WTC11 (cell line): ENCODE results near the gene SUMF1. TPM values are rescaled to one million over a fixed set of nuclear protein-coding genes. Genes with fewer than 3 reads are reported as not detected.

Experiments
- ATAC-seq: fragments of 200-7000 bp; cut with Tn5 transposase; 2 replicates; pipeline ENCODE4 v1.10.0; 2021; ENCODE audit warnings: mild to moderate bottlenecking, moderate library complexity
- CTCF ChIA-PET: fragments of 300-600 bp; sonication (Branson Sonifier 250); formaldehyde crosslinking; loops from one replicate; lab custom pipeline; 2021; ENCODE audit warnings: antibody characterized with exemption; lab: Charles Lee
- POLR2A ChIA-PET: fragments of 350-600 bp; sonication (Branson Sonifier 250); formaldehyde crosslinking; loops from one replicate; lab custom pipeline; 2021; ENCODE audit warnings: antibody characterized with exemption; lab: Charles Lee
- DNase-seq: peaks from one replicate; pipeline ENCODE4 v3.0.0; 2021; ENCODE audit warnings: low spot score
- H3K27ac Mint-ChIP-seq: 2 replicates; pipeline ENCODE4 v1.8.0; 2021; ENCODE audit warnings: mixed read lengths
- H3K27me3 Mint-ChIP-seq: 2 replicates; pipeline ENCODE4 v1.8.0; 2021; ENCODE audit warnings: low read depth, mild to moderate bottlenecking, moderate library complexity, mixed read lengths
- H3K36me3 Mint-ChIP-seq: 2 replicates; pipeline ENCODE4 v1.8.0; 2021; ENCODE audit warnings: mixed read lengths
- H3K4me1 Mint-ChIP-seq: 2 replicates; pipeline ENCODE4 v1.8.0; 2022; ENCODE audit warnings: mixed read lengths
- H3K4me3 Mint-ChIP-seq: 2 replicates; pipeline ENCODE4 v1.8.0; 2021; ENCODE audit warnings: mild to moderate bottlenecking, moderate library complexity, mixed read lengths
- H3K9me3 Mint-ChIP-seq: 2 replicates; pipeline ENCODE4 v1.8.0; 2021; ENCODE audit warnings: mixed read lengths
- CBFB ChIP-seq: sonication (generic); formaldehyde crosslinking; IDR thresholded peaks from 2 replicates; pipeline ENCODE4 v1.8.1; 2022; ENCODE audit warnings: mild to moderate bottlenecking, low read depth, missing genetic modification reagents
- CREM ChIP-seq: sonication (generic); formaldehyde crosslinking; IDR thresholded peaks from 2 replicates; pipeline ENCODE4 v1.8.1; 2022; ENCODE audit warnings: mild to moderate bottlenecking, missing genetic modification reagents, moderate library complexity
- EMX1 ChIP-seq: fragments of 250-450 bp; sonication (Bioruptor Pico); IDR thresholded peaks from 2 replicates; pipeline ENCODE4 v1.8.0; 2021; ENCODE audit warnings: mild to moderate bottlenecking
- GRHL2 ChIP-seq: fragments of 250-450 bp; sonication (Bioruptor Pico); IDR thresholded peaks from 2 replicates; pipeline ENCODE4 v1.8.0; 2022; ENCODE audit warnings: mild to moderate bottlenecking, moderate library complexity; ENCODE audit not compliant: insufficient replicate concordance, severe bottlenecking
- JAZF1 ChIP-seq: fragments of 250-450 bp; sonication (Bioruptor Pico); IDR thresholded peaks from 2 replicates; pipeline ENCODE4 v1.9.0; 2021; ENCODE audit warnings: moderate library complexity, mild to moderate bottlenecking, inconsistent platforms
- KAT7 ChIP-seq: sonication (generic); formaldehyde crosslinking; IDR thresholded peaks from 2 replicates; pipeline ENCODE4 v1.8.1; 2023; ENCODE audit warnings: missing genetic modification reagents, mild to moderate bottlenecking, borderline replicate concordance
- NFATC4 ChIP-seq: fragments of 250-450 bp; sonication (Bioruptor Pico); IDR thresholded peaks from 2 replicates; pipeline ENCODE4 v1.9.0; 2021; ENCODE audit warnings: mild to moderate bottlenecking
- NFE2L1 ChIP-seq: sonication (generic); formaldehyde crosslinking; IDR thresholded peaks from 2 replicates; pipeline ENCODE4 v1.8.1; 2023; ENCODE audit warnings: missing genetic modification reagents
- NFYB ChIP-seq: sonication (generic); formaldehyde crosslinking; conservative IDR thresholded peaks from 2 replicates; pipeline ENCODE4 v1.8.0; 2022; ENCODE audit warnings: low read depth, missing genetic modification reagents
- SMAD3 ChIP-seq: sonication (generic); formaldehyde crosslinking; IDR thresholded peaks from 2 replicates; pipeline ENCODE4 v1.8.0; 2022; ENCODE audit warnings: missing genetic modification reagents, mild to moderate bottlenecking, borderline replicate concordance
- SMAD4 ChIP-seq: sonication (generic); formaldehyde crosslinking; IDR thresholded peaks from 2 replicates; pipeline ENCODE4 v1.8.0; 2022; ENCODE audit warnings: mild to moderate bottlenecking, missing genetic modification reagents
- SOX15 ChIP-seq: fragments of 250-450 bp; sonication (Bioruptor Pico); IDR thresholded peaks from 2 replicates; pipeline ENCODE4 v1.9.0; 2021; ENCODE audit warnings: mild to moderate bottlenecking
- TCF7 ChIP-seq: sonication (generic); formaldehyde crosslinking; IDR thresholded peaks from 2 replicates; pipeline ENCODE4 v1.8.0; 2022; ENCODE audit warnings: mild to moderate bottlenecking, low read depth, missing genetic modification reagents, moderate library complexity
- ZNF396 ChIP-seq: fragments of 250-450 bp; sonication (Bioruptor Pico); IDR thresholded peaks from 2 replicates; pipeline ENCODE4 v1.8.0; 2021; ENCODE audit warnings: mild to moderate bottlenecking, moderate library complexity, borderline replicate concordance
- total RNA-seq: library from RNA; stranded (reverse); gene quantifications from 3 replicates; pipeline ENCODE4 v1.2.3, GENCODE V29; 2021
- TF ChIP-seq, protein P1 (sequence below): fragments of 250-450 bp; sonication (Bioruptor Pico); IDR thresholded peaks from 2 replicates; pipeline ENCODE4 v1.9.0; 2021; ENCODE audit warnings: moderate library complexity, mild to moderate bottlenecking, inconsistent platforms, borderline replicate concordance
- TF ChIP-seq, protein P2 (sequence below): fragments of 200-600 bp; IDR thresholded peaks from 2 replicates; pipeline ENCODE4 v1.8.0; 2022; ENCODE audit warnings: antibody characterized with exemption
- TF ChIP-seq, protein P3 (sequence below): sonication (generic); formaldehyde crosslinking; IDR thresholded peaks from 2 replicates; pipeline ENCODE4 v1.8.0; 2023; ENCODE audit warnings: missing genetic modification reagents

SUMF1 gene
- total RNA-seq, 1 experiment from 2014 or later = 10.4 TPM

- TF ChIP-seq, protein P1, sequence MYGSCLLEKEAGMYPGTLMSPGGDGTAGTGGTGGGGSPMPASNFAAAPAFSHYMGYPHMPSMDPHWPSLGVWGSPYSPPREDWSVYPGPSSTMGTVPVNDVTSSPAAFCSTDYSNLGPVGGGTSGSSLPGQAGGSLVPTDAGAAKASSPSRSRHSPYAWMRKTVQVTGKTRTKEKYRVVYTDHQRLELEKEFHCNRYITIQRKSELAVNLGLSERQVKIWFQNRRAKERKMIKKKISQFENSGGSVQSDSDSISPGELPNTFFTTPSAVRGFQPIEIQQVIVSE = no peak
- no peak for TF ChIP-seq TCF7 (CRISPR knock-in tag)
- no peak for TF ChIP-seq EMX1 (CRISPR knock-in tag)
- TF ChIP-seq SMAD4 (CRISPR knock-in tag) = no peak
Measured at GRCh38 chr3:4338751-4339150, 128.3 kb downstream of the SUMF1 start (continued).

DNA sequence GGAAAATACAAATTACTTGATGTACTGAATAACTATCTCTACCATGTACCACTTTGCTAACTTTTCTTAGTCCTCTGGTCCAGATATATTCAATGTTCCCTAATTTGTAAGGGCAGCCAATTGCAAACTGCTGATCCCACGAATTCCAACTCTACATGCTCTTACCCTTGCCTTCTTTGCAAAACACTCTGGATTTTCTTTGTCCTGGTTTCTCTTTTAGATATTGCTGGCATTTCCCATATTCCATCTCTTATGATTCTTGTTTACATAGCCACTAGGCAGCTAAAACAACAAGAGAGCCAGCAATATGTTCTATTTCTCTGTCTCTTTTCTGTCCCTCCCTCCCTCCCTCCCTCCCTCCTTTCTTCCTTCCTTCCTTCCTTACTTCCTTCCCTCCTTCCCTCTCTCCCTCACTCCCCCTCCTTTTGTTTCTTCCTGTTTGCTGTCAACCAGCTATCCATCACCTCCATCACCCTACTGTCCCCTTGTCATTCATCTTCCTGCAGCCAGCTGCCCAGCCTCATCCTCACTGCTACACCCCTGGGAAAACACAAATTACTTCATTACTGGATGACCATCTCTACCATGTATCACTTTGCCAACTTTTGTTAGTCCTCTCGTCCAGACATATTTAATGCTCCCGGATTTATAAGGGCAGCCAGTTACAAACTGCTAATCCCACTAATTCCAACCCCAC lies 130.1 kb downstream of the SUMF1 start:
- Mint-ChIP-seq H3K36me3 (no peaks in the 10 kb centered on the region), H3K4me3 (no peak overlapping the region), H3K9me3 (0 out of 2 replicates have a peak, but pooled peaks cover 3% of the 10 kb centered on the region), H3K27me3 (no peaks in the 10 kb centered on the region; the same call in 1 of the 2 replicates), H3K4me1 (peaks cover 51% of the 10 kb centered on the region)
- POLR2A ChIA-PET = no interaction called here
- DNase-seq = no peak
- TF ChIP-seq CREM (CRISPR knock-in tag) (no peak), SOX15 (CRISPR knock-in tag) (no peak), NFE2L1 (no peak), JAZF1 (no peak), ZNF396 (CRISPR knock-in tag) (no peak), NFATC4 (CRISPR knock-in tag) (no peak), GRHL2 (CRISPR knock-in tag) (no peak), NFYB (CRISPR knock-in tag) (no peak), CBFB (no peak)
- TF ChIP-seq, protein P1 = no peak
- TF ChIP-seq, all 79 proteins: peak for 0
- no peak for ATAC-seq
- CTCF ChIA-PET = interaction anchor here (3.1 kb wide), 1 partner anchor 14 kb away, joined by 18 read pairs; no protein-coding TSS in a partner anchor
- H3K27ac Mint-ChIP-seq = no peak overlapping the region

DNA sequence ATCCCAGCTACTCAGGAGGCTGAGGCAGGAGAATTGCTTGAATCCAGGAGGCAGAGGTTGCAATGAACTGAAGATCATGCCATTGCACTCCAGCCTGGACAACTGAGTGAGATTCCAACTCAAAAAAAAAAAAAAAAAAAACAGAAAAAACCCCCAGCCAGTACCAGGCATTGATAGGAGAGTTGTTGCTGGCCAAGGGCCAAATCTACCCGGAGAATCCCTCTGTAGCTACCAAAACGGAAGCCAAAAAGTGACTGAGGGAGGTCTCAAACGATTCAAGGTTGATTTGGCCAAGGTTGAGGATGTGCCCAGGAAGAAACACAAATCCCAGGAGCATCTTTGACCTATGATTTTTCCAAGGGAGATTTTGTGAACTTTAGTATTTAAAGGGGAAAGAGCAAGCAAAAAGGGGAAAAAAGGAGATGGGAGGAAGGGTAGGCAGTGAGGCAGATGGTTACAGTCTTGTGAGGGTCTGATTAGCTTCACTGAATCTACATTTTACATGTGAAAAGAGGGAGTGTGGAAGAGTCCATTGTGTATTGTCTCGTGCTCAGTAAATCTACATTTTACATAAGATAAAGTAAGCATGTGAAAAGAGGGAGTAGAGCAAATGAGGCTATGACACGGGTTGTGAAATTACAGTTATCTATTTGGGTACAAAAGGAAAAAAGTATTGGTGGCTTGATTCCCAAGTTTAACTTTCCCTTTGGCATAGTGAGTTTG lies 131.1 kb downstream of the SUMF1 start:
- CTCF ChIA-PET = interaction anchor here (0.6 to 3.0 kb wide), 2 partner anchors 15 to 106 kb away, joined by 3 to 13 read pairs; no protein-coding TSS in a partner anchor
- Mint-ChIP-seq H3K9me3 (0 out of 2 replicates have a peak, but pooled peaks cover 3% of the 10 kb centered on the region), H3K27ac (no peak overlapping the region; the same call in 1 of the 2 replicates)

More for the DNA sequence above, 131.1 kb downstream of the SUMF1 start:
- H3K27me3 Mint-ChIP-seq = no peaks in the 10 kb centered on the region; the same call in 1 of the 2 replicates
- DNase-seq = no peak
- POLR2A ChIA-PET = no interaction called here
- ATAC-seq = no peak
- TF ChIP-seq KAT7 (CRISPR knock-in tag) (no peak), ZNF396 (CRISPR knock-in tag) (no peak), SMAD3 (CRISPR knock-in tag) (no peak)
- TF ChIP-seq, protein P2, sequence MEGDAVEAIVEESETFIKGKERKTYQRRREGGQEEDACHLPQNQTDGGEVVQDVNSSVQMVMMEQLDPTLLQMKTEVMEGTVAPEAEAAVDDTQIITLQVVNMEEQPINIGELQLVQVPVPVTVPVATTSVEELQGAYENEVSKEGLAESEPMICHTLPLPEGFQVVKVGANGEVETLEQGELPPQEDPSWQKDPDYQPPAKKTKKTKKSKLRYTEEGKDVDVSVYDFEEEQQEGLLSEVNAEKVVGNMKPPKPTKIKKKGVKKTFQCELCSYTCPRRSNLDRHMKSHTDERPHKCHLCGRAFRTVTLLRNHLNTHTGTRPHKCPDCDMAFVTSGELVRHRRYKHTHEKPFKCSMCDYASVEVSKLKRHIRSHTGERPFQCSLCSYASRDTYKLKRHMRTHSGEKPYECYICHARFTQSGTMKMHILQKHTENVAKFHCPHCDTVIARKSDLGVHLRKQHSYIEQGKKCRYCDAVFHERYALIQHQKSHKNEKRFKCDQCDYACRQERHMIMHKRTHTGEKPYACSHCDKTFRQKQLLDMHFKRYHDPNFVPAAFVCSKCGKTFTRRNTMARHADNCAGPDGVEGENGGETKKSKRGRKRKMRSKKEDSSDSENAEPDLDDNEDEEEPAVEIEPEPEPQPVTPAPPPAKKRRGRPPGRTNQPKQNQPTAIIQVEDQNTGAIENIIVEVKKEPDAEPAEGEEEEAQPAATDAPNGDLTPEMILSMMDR = no peak
- TF ChIP-seq, protein P3, sequence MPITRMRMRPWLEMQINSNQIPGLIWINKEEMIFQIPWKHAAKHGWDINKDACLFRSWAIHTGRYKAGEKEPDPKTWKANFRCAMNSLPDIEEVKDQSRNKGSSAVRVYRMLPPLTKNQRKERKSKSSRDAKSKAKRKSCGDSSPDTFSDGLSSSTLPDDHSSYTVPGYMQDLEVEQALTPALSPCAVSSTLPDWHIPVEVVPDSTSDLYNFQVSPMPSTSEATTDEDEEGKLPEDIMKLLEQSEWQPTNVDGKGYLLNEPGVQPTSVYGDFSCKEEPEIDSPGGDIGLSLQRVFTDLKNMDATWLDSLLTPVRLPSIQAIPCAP (CRISPR knock-in tag) = no peak
- H3K36me3 Mint-ChIP-seq = no peaks in the 10 kb centered on the region
- no peak overlapping the region for H3K4me3 Mint-ChIP-seq
- H3K4me1 Mint-ChIP-seq = peaks cover 53% of the 10 kb centered on the region
